Panc1 (cell line): ENCODE measurements around the gene EPHB1. TPM values are rescaled to one million over a fixed set of nuclear protein-coding genes. Genes with fewer than 3 reads are reported as not detected.

Experiments used
- ATAC-seq: fragments of 200-7000 bp; cut with Tn5 transposase; 2 replicates; pipeline ENCODE4 v1.9.1; 2020; ENCODE audit warnings: mild to moderate bottlenecking, moderate library complexity
- BruUV-seq: library from RNA; stranded (reverse); fragments of 400-500 nt; replicated peaks from 2 replicates; lab custom pipeline; 2021; lab: Mats Ljungman, UMichigan
- CTCF ChIA-PET: fragments of 300-600 bp; sonication (Branson Sonifier 250); formaldehyde crosslinking; loops from one replicate; lab custom pipeline; 2022; ENCODE audit warnings: antibody characterized with exemption; lab: Charles Lee
- POLR2A ChIA-PET: fragments of 300-600 bp; sonication (Branson Sonifier 250); formaldehyde crosslinking; loops from one replicate; lab custom pipeline; 2022; ENCODE audit warnings: antibody characterized with exemption; lab: Charles Lee
- DNase-seq: peaks from one replicate; pipeline ENCODE4 v3.0.0-alpha.2; 2010; ENCODE audit warnings: low read depth, low spot score
- H3K27ac ChIP-seq: 2 replicates; pipeline ENCODE4 v1.5.1; 2011; ENCODE audit warnings: mild to moderate bottlenecking, low read length, inconsistent platforms
- H3K27me3 ChIP-seq: fragments of 200-500 bp; sonication (Bioruptor generic); 2 replicates; pipeline ENCODE4 v1.6.0; 2014; ENCODE audit warnings: low read length, inconsistent platforms; ENCODE audit not compliant: control insufficient read depth, insufficient read depth
- H3K36me3 ChIP-seq: fragments of 200-500 bp; sonication (Bioruptor generic); 2 replicates; pipeline ENCODE4 v1.5.1; 2014; ENCODE audit warnings: inconsistent platforms, mild to moderate bottlenecking, low read length, moderate library complexity; ENCODE audit not compliant: control insufficient read depth, insufficient read depth
- H3K4me1 ChIP-seq: 2 replicates; pipeline ENCODE4 v1.5.1; 2011; ENCODE audit warnings: inconsistent platforms, mild to moderate bottlenecking, low read length, moderate library complexity; ENCODE audit not compliant: control insufficient read depth, insufficient read depth
- H3K4me3 ChIP-seq, 2 experiments: 2 replicates each; pipeline ENCODE4 v1.5.1; 2011 to 2012; ENCODE audit warnings: low read depth in 2 of 2, low read length in 2 of 2, mild to moderate bottlenecking in 2 of 2, inconsistent platforms in 1 of 2, moderate library complexity in 1 of 2
- H3K9me3 ChIP-seq: fragments of 200-500 bp; sonication (Bioruptor generic); 2 replicates; pipeline ENCODE4 v1.5.1; 2014; ENCODE audit warnings: low read depth, mild to moderate bottlenecking, inconsistent platforms, low read length, moderate library complexity; ENCODE audit not compliant: control insufficient read depth, insufficient read depth
- CTCF ChIP-seq: fragments of 450-650 bp; IDR thresholded peaks from 2 replicates; pipeline ENCODE4 v1.5.1; 2017; ENCODE audit warnings: mild to moderate bottlenecking
- POLR2AphosphoS5 ChIP-seq: IDR thresholded peaks from 2 replicates; pipeline ENCODE4 v1.6.1; 2012; ENCODE audit warnings: mild to moderate bottlenecking, low read depth, low read length, moderate library complexity
- SIN3A ChIP-seq: IDR thresholded peaks from 2 replicates; pipeline ENCODE4 v1.6.1; 2012; ENCODE audit warnings: low read depth, mild to moderate bottlenecking, low read length, moderate library complexity, borderline replicate concordance; ENCODE audit not compliant: insufficient read depth
- TCF7L2 ChIP-seq: IDR thresholded peaks from 2 replicates; pipeline ENCODE4 v1.6.1; 2011; ENCODE audit warnings: mild to moderate bottlenecking, low read depth, low read length, inconsistent platforms
- in situ Hi-C: cut with HindIII; loops from 2 replicates; pipeline ENCODE4 v1.10.0; 2016; ENCODE audit warnings: low sequenced_read_pairs, low pct_unique_long_range_greater_than_20kb
- intact Hi-C: fragments of 100-400 bp; cut with micrococcal nuclease; formaldehyde crosslinking; loops from one replicate; pipeline ENCODE4 v1.10.0; 2022; ENCODE audit not compliant: unreplicated experiment
- total RNA-seq: library from RNA; stranded (reverse); gene quantifications from one replicate; pipeline ENCODE4 v1.2.1, GENCODE V29; 2021; ENCODE audit not compliant: unreplicated experiment
- TF ChIP-seq, protein P1 (sequence below), 2 experiments: IDR thresholded peaks; 2 replicates each; pipeline ENCODE4 v1.6.1; 2011 to 2012; ENCODE audit warnings: low read depth in 2 of 2, control low read depth in 1 of 2, low read length in 1 of 2, mild to moderate bottlenecking in 1 of 2, moderate library complexity in 1 of 2; ENCODE audit not compliant: insufficient read depth in 1 of 2

Gene EPHB1
- total RNA-seq, 1 experiment from 2014 or later: 0.46 TPM

DNA sequence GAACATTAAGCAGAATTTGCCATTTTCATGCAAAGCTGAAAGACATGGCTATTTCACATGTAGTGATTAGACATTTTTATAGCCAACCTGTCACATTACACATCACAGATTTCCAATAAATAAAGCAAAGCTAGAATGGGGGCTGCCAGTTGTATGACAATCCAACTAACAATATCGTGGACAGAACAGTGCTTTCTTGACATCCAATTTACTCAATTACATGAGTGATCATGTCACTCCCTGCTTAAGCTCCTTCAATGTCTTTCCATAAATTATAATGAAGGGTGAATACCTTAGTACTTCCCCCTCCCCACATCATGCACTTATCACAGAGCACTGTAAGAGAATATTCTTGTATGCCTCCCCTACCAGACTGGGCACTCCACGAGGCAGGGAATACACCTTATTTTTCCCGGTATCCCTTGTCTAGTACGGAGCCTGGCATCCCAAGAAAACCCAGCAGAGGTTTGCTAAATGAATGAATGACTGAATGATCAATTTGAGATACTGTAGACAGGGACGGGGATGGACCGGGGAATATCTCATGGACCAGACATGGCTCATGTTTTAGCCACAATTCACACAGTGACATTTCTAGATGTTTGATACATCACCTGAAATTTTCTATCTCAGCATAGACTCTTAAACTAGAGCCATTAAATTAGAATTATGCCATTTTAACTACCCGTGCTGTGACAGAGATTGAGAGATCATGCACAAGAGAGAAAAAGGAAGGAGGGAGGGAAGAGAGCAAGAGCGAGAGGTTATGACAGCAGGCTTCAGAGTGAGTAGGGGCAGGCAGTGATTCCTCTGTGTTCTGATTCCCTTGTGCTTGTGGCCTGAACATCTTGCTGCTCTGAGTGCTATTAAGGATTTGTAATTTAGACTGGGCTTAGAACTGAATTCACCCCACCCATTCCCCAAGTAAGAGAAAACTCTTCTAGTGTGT, 77.7 kb downstream of the EPHB1 start:
- H3K4me1 ChIP-seq: no peaks in the 10 kb centered on the region
- H3K9me3 ChIP-seq: no peaks in the 10 kb centered on the region
- no TSS peak for BruUV-seq
- H3K27me3 ChIP-seq: peaks cover 12% of the 10 kb centered on the region; the same call in 1 of the 2 replicates
- no peak overlapping the region for H3K27ac ChIP-seq
- intact Hi-C loops: no loop called here
- ChIA-PET CTCF (interaction anchor here (0.6 kb wide), 1 partner anchor 459 kb away, joined by 7 read pairs; no protein-coding TSS in a partner anchor), POLR2A (no interaction called here)
- H3K4me3 ChIP-seq: no peak overlapping the region
- no peak for ATAC-seq
- in situ Hi-C loops: no loop called here
- no peak for TF ChIP-seq CTCF
- no peak for TF ChIP-seq TCF7L2
- no peak for DNase-seq
- no peaks in the 10 kb centered on the region for H3K36me3 ChIP-seq

GRCh38 chr3:134873789-134874188, 78.7 kb downstream of the EPHB1 start:
- Histone ChIP-seq H3K4me3 (no peak overlapping the region), H3K27ac (no peak overlapping the region), H3K27me3 (peaks cover 13% of the 10 kb centered on the region), H3K9me3 (no peaks in the 10 kb centered on the region), H3K4me1 (no peaks in the 10 kb centered on the region), H3K36me3 (no peaks in the 10 kb centered on the region)
- no peak for TF ChIP-seq SIN3A
- TF ChIP-seq, protein P1, sequence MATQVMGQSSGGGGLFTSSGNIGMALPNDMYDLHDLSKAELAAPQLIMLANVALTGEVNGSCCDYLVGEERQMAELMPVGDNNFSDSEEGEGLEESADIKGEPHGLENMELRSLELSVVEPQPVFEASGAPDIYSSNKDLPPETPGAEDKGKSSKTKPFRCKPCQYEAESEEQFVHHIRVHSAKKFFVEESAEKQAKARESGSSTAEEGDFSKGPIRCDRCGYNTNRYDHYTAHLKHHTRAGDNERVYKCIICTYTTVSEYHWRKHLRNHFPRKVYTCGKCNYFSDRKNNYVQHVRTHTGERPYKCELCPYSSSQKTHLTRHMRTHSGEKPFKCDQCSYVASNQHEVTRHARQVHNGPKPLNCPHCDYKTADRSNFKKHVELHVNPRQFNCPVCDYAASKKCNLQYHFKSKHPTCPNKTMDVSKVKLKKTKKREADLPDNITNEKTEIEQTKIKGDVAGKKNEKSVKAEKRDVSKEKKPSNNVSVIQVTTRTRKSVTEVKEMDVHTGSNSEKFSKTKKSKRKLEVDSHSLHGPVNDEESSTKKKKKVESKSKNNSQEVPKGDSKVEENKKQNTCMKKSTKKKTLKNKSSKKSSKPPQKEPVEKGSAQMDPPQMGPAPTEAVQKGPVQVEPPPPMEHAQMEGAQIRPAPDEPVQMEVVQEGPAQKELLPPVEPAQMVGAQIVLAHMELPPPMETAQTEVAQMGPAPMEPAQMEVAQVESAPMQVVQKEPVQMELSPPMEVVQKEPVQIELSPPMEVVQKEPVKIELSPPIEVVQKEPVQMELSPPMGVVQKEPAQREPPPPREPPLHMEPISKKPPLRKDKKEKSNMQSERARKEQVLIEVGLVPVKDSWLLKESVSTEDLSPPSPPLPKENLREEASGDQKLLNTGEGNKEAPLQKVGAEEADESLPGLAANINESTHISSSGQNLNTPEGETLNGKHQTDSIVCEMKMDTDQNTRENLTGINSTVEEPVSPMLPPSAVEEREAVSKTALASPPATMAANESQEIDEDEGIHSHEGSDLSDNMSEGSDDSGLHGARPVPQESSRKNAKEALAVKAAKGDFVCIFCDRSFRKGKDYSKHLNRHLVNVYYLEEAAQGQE (IDR thresholded peaks at IDR 0.05; ENCODE audit: insufficient read depth in 1 of 2, low read depth in 2 of 2, low read length in 1 of 2): no peak
- no peak for TF ChIP-seq CTCF
- no peak for TF ChIP-seq TCF7L2
- no peak for TF ChIP-seq POLR2AphosphoS5
- intact Hi-C loops (no loop called here), in situ Hi-C loops (no loop called here)
- ChIA-PET CTCF (no interaction called here), POLR2A (no interaction called here)
- DNase-seq: no peak
- no peak for ATAC-seq
- BruUV-seq: no TSS peak
